T-helper 9 cell (primary cell): Measurements from ENCODE around the gene MCL1.

Experiments
- DNase-seq: peaks from one replicate; pipeline ENCODE4 v3.0.0-alpha.2; 2020

Gene MCL1

GRCh38 chr1:150555971-150556865 is 23.2 kb downstream of the MCL1 start:
- no peak for DNase-seq

GRCh38 chr1:150555198-150555970 is 24.0 kb downstream of the MCL1 start:
- no peak for DNase-seq

DNA sequence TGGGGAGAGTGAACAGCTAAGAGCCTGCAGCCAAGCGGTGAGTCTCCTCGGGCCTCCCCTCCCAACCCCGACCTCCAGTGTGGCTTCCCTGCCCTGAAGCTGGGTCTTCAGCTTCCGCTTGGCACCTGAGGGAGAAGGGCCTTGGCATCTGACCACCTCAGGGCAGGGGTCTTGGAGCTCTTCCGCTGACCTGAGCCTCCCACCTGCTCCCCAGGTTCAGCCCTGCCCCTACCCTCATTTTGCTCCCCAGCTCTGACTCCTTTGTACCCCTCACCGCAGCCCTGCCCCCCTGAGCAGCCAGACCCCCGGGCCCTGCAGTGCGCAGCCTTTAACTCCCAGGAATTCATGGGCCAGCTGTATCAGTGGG is 25.3 kb downstream of the MCL1 start:
- no peak for DNase-seq

GRCh38 chr1:150553392-150554085 is 25.9 kb downstream of the MCL1 start:
- no peak for DNase-seq

DNA sequence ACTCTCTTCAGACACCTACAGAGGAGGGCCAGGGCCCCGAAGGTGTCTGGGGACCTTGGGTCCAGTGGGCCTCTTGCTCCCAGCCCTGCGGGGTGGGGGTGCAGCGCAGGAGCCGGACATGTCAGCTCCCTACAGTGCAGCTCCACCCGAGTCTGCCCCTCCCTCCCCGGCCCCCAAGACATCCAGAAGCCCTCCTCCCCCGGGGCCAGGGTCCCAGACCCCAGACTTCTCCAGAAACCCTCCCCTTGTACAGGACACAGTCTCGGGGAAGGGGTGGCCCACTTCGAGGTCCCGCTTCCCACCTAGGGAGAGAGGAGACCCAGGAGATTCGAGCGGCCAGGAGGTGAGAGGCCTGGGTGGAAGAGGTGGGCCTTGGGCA is 26.5 kb downstream of the MCL1 start:
- DNase-seq: no peak

- no peak for DNase-seq
Measured at GRCh38 chr1:150552128-150552910, 27.1 kb downstream of the MCL1 start.

DNA sequence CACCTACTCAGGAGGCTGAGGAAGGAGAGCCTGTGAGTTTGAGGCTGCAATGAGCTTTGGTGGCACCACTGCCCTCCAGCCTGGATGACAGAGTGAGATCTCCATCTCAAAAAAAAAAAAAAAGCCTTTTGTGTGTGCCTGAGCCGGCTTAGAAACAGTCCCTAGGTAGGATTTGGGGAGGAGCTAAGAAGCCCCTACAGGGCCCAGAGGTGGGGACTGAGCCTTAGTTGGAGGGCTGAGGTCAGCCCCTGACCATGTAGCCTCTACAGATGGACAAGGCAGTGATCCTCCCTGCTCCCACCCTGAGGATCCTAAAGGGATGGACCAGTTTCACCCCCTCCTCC is 27.7 kb downstream of the MCL1 start:
- DNase-seq: no peak

DNA sequence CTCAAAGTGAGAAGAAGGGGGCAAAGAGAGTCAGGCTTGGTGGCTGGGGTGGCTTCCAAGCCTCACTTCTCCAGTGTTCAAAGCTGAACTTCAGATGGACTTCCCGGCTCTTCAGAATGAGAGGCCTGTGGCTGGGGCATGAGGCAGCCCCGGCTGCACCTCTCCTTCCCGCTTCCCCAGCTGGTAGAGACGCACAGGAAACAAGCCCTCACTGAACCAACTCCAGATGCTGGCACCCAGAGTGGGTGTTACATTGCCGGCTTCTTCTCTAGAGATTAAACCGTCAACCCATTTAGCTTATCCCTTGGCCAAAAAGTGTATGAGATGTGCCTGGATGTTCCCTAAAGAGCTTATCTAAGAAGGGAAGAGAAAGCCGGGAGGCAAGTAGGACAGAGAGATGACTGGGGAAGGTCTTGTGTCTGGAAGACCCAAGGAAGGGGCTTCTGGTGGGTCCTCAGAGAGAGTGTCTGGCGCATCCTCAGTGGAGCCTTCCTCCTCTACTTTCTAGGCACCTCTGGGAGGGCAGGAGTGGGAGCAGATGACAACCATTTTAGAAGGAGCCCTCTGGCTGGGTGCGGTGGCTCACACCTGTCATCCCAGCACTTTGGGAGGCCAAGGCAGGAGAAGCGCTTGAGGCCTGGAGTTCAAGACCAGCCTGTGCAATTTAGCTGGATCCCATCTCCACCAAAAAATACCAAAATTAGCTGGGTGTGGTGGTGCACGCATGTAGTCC is 28.2 kb downstream of the MCL1 start:
- no peak for DNase-seq

- no peak for DNase-seq
Measured at GRCh38 chr1:150550222-150551050, 29.0 kb downstream of the MCL1 start.

DNA sequence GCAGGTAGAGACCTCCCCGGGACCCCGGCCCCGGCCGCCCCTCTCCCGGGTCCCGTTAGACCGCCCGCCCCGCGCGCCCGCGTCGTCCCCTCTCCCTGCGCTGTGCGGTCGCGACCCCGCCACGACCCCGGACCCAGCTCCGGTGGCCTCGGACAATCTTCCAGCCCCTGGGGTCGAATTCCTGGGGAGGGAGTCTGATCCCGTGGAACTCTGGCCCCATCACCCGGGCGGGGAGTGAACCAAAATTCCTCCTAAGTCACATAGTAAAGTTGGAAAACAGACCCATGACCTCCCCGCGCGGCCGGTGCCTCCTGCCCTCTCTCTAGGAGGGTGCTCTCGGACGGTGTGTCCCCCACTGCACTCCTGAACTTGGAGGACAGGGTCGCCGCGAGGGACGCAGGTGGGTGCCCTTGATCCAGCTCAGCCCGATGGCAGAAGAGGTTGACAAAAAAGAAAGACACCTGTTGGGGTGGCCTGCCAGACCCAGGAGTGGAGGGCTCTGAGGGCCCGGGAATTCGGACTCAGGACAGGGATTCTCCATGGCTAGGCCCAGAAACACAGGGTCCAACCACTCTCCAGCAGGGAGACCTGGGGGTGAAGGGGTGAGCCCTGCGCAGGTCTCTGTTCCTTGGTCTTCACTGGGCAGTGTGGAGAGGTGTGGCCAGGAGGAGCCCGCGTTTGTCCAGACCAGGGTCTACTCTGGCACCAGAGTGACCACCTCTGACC is 29.8 kb downstream of the MCL1 start:
- DNase-seq: no peak

DNA sequence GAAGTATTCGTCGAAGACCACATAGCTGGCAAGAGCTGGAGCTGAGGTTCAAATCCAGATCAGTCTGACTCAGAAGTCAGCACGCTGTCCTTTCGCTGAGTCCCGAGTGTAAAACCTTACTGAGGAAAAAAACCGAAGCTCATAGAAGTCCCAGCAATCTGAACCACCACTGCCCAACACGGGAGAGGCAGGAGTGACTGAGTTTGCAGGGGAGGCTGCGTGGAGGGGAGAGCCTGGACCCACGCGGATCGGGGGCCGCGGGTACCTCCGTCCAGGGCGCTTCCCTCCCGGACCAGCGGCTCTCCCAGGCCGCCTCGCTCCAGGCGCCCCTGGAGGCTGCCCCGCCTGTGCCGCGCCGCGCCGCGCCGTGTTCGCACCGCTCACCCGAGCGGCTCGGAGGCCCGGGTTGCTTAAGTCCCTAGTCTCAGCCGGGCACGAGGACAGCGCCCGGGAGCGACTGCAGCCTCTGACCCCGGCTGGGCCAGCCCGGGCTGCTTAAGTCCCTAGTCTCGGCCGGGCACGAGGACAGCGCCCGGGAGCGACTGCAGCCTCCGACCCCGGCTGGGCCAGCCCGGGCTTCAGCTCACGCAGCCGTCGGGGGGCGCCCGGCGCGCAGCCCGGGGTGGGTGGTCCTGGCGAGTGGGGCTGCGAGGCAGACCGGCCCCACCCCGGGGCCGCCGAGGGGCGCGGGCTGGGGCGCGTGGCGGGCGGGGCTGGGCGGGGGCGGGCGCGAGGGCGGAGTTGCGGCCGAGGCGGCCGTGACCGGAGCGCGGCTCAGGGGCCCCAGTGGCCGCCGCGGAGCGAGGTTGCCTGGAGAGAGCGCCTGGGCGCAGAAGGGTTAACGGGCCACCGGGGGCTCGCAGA is 30.5 kb downstream of the MCL1 start, which contains the start of gene ADAMTSL4:
Gene ADAMTSL4, plus strand, starts transcription at position 777 of the 864 bp plus-strand sequence. CDS start 2,881 bp downstream, outside the sequence.
- DNase-seq: no peak

DNA sequence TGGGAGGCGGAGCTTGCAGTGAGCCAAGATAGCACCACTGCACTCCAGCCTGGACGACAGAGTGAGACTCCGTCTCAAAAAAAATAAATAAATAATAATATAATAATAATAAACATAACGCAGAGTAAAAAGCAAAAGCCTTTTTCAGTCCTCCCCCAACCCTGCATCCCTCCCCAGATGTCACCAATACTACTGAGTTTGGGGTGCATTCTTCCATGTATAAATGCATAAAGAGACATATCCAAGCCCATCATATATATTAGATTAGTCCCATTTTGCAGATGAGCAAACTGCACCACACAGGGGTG is 31.1 kb downstream of the MCL1 start:
- DNase-seq: no peak

DNA sequence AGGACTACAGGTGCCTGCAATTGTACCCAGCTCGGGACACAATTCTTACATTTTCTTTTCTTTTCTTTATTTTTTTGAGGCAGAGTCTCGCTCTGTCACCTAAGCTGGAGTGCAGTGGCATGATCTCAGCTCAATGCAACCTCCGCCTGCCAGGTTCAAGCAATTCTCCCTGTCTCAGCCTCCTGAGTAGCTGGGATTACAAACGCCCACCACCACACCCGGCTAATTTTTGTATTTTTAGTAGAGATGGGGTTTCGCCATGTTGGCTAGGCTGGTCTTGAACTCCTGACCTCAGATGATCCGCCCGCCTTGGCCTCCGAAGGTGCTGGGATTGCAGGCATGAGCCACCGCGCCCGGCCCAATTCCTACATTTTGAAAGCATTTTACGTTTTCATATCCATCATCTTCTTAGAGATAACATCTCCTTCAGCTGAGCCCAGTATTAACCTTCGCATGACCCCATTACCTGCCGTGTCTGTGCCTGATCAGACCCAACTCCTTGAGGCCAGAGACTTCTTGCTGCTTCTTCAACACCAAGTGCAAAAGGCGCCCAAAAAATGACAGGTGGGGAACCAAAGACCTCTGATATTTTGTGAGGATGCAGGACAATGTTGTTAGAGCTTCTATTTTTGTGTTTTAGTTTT is 33.0 kb downstream of the MCL1 start:
- DNase-seq: no peak

DNA sequence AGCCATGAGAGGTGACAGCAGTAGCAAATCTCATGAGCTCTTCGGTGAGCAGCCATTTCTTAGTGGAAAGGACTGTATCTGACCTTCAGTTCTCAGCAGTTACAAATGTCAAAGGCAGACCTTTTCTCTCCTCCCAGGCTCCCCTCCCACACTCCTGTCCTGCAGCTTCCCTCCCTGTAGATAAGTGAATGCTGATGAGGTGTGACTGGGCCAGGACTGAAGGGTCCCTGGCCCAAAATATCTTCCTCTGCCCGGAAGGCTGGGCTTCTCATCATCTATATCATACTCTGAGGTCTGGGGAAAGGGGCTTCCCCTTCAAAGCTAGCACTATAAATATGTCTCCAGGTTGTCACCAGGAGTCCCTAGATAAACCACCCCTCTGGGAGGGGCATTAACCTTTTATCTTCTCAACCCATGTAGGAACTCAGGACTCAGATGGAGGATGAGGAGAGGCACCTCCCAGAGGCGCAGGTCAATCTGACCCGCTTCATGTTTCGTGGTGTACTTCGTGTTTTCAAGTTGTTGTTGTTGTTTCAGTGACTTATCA is 33.9 kb downstream of the MCL1 start:
- no peak for DNase-seq

GRCh38 chr1:150544204-150544603 is 35.2 kb downstream of the MCL1 start:
- DNase-seq: no peak

- DNase-seq: no peak
Measured at GRCh38 chr1:150543500-150544143, 35.8 kb downstream of the MCL1 start.

- no peak for DNase-seq
Measured at GRCh38 chr1:150537732-150538684, 41.4 kb downstream of the MCL1 start.
